CD4-positive, alpha-beta T cell treated with Interleukin-10 for 1 hour (primary cell): ENCODE data around the gene FGF22.
A peak's percentile ranks its signal among the peaks of the same experiment; 100 is the strongest.
"Not testable (repeated sequence)": the region's sequence is repeated elsewhere in the genome, so short reads cannot be mapped to it uniquely, and the experiment has no call there.

ENCODE experiments used
- DNase-seq: peaks from one replicate; pipeline ENCODE4 v3.0.0-alpha.2; 2020

FGF22 gene

DNA sequence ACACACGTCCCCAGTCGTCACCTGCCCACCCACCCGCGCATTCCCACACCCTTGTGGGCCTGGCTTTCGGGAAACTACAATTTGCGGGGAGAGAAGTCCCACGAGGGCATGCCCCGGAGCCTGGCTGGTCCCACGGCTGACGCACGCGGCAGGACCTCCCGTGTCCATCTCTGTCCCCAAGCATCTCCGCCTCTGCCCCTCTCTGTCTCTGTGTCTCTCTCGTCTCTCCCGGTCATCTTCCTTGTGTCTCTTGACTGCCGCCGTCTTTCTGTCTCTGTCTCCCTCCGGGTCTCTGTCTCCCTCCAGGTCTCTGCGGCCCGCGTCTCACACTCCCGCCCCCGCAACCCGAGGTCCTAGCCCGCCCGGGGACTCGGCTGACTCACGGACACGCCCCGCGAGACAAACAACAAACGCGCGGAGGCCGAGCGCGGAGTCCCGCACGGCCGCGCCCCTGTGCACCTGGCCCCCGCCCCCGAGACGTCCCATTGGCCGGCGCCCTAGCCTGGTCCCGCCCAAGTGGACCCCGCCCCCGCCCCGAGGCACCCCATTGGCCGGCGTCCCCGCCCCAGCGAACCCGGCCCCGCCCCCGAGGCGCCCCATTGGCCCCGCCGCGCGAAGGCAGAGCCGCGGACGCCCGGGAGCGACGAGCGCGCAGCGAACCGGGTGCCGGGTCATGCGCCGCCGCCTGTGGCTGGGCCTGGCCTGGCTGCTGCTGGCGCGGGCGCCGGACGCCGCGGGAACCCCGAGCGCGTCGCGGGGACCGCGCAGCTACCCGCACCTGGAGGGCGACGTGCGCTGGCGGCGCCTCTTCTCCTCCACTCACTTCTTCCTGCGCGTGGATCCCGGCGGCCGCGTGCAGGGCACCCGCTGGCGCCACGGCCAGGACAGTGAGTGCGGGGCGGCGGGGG, at the start of gene FGF22:
Gene FGF22 (plus strand): TSS at position 627 of the 908 bp plus-strand sequence. CDS start 47 bp downstream, at position 674.
- DNase-seq, result peak; percentile 96

DNA sequence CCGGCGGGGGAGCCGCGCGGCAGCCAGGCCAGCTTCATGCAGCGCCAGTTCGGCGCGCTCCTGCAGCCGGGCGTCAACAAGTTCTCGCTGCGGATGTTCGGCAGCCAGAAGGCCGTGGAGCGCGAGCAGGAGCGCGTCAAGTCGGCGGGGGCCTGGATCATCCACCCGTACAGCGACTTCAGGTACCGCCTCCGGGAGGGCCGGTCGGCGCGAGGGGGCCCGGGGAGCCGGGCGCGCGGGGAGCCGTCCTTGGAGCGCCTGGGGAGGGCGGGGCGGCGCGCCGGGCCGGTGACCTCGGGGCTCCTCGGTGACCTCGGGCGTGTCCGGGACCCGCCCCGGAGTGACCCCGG, 49.3 kb upstream of the FGF22 start:
- peak; percentile 37 for DNase-seq

DNA sequence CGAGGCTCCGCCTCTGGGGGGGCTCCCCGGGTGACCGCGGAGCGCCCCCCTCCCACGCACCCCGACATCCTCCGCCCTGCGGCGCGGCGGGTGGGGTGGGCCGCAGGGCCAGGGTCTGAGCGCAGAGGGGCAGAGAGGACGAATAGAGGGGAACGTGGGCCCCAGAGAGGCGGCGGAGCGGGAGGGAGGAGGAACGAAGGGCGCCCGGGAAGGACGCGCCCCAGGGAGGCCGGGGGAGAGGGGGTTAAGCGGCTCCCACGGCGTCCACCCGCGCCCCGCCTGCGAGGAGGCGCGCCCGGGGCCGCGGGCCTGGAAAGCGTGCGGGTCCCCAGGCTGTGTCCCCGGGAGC, 49.0 kb upstream of the FGF22 start:
- no peak for DNase-seq

DNA sequence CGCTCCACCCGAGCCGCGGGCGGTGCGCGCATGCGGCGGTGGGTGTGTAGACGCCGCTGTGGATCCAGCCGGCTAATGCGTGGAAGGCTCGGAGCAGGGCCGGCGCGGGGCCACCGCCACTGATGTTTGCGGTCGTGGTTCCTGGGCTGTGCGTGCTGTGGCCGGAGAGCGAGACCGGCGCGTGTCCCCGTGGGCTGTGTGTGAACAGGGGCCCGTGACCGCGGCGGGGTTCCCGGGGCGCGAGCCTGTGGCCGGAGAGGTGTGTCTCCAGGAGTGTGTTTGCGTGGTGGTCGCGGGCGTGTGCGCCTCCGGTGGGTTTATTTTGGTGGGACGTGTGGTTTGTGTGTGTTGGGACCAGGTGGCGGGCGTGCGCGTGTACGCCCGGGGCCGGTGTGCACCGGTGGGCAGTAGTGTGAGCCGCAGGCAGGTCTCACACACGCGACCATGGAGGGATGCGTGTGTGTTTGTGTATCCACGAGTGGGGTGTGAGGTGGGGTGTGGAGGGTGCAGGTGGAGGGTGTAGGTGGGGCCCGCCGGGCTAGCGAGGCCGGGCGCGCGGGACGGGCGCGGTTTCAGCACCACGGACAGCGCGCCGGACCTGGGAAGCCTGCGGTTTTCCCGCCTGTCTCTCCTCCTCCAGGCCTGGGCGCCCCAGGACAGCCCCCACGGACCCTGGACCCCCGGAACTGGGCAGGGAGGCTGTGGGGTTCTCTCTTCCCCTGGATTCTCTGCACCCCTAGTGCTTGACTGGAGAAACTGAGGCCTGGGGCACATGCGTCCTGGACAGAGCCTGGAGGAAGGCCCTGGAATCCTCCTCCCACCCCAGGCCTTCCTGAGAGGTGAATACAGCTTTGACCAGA, 48.4 kb upstream of the FGF22 start:
- DNase-seq, result no peak

DNA sequence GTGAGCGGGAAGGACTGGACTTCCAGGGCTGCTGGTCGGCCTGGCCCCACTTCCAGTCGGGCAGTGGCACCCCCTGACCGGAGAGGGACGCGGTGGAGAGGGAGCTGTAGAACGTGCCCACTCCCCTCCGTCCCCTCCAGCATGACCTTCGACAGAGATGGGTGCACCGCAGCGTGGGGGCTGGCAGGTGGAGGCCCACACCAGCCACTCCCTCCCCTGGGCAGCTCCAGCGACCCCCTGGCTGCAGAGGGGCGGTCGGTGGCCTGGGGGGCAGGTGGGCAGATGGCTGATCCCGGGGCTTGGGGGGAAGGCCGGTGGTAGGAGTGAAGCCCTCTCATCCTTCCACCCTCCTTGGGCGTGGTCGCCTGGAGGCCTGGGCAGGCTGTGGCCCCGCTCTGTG, 47.6 kb upstream of the FGF22 start:
- DNase-seq, result no peak

DNA sequence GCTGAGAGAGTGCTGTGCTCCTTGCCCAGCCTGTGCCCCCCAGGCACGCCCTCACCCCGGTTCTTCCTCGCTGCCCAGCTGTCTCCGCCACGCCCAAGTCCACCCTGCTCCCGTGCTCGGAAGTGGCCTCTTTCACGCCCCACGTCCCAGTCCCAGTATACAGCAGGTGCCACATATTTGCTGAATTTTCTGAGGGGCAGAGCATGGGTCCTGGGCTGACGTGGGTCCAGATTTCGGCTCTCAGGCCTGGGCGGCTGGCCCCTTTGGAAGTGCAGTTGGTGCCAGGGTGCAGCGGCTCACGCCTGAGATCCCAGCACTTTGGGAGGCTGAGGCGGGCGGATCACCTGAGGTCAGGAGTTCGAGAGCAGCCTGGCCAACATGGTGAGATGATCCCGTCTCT, 46.6 kb upstream of the FGF22 start:
- no peak for DNase-seq

DNA sequence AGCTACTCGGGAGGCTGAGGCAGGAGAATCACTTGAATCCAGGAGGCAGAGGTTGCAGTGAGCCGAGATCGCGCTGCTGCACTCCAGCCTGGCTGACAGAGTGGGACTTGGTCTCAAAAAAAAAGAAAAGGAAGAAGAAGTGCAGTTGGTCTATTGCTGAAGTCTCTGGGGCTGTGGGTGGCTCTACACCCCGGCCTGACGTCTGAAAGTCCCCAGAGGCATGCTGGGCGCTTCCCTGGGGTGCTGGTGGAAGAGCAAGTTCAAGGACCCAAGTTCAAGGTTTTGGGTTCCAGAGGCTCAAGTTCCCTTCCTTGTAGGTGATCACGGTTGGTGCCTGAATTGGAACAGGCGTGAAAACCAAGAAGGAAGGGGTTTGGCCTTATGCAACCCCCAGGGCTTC, 46.2 kb upstream of the FGF22 start:
- DNase-seq, result no peak

DNA sequence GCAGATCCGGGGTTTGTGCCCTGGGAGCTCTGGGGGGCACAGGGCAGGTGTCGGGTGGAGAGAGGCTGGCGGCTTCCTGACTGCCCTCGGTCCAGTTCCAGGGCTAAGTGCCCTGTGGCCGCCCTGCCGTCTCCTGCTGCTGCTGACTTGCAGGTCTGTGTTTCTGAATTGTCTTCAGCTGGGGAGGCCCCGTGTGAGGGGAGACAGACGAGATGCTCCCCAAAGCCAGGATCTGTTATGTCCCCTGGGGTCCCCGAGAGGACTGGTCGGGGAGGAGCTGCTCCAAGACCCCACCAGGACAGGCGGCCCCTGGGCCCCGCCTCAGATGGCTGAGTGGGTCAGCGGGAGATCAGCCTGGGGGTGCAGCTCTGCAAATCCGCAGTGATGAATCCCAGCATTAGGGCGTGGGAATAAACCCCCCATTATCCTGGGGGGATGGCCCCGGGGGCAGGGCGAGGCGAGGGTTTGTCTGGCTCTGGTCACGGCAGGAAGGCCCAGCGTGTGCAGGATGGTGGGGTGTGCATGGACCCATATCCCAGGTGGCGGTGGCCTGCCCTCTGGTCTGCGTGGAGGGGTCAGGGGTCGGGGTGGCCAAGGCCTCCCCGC, 45.3 kb upstream of the FGF22 start:
- DNase-seq, result no peak

DNA sequence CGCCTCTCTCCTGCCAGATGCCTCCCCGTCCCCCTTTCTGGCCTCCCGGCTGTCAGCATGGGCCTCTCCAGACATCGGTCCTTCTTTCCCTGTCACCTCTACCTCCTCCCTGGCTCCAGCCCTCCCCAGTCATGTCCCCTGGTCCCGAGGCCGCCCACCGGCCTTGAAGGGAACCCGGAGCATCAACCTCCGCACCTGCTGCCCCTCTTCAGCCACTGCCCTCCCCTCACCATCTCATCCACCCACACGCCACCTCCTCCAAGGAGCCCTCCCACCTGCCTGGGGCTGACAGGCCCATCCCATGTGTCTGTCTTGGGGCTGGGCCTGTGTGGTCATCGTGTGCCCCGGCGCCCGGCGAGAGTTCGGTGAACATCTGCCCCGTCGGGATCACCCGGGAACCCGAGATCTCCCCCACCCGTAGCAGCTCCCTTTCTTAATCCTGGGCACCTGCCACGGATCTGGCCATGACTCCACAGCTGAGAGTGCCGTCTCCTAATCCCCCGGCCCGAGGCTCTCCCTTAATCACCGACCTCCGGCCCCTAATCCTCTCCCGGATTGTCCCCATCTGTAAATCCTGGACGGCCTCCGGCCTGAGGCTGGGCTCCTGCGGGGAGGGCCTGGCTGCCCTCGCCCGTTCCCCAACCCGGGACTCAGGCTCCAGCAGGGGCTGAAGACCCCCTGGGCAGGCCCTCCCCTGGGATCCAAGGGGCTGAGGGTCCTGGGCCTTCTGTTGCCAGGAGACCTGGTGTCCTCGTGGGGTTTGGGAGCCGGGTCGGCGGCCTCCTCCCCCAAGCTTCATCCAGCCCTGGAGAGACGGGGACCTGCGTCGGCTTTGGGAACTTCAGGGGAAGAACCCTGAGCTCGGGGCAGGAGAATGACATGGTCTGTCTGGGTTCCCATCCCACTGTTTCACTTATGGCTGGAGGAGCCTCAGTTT, 44.1 kb upstream of the FGF22 start:
- DNase-seq, result no peak

DNA sequence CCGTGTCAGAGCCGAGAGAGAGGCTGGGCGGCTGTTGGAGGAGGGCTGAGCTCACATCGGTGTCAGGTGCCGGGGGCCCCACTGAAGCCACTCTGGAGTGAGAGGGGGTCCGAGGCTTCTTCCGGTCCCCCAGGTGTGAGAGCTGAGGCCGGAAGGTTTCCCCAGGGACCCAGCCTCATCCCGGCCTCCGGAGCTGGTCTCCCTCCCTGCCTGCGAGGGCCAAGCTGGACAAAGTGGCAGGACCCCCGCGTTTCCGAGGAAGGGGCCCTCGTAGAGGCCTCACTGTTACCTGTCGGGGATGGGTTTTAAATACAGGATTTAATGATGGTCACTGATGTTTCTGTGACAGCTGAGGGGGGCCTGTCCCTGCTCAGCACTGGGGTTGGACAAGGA, 43.4 kb upstream of the FGF22 start:
- DNase-seq, result no peak

DNA sequence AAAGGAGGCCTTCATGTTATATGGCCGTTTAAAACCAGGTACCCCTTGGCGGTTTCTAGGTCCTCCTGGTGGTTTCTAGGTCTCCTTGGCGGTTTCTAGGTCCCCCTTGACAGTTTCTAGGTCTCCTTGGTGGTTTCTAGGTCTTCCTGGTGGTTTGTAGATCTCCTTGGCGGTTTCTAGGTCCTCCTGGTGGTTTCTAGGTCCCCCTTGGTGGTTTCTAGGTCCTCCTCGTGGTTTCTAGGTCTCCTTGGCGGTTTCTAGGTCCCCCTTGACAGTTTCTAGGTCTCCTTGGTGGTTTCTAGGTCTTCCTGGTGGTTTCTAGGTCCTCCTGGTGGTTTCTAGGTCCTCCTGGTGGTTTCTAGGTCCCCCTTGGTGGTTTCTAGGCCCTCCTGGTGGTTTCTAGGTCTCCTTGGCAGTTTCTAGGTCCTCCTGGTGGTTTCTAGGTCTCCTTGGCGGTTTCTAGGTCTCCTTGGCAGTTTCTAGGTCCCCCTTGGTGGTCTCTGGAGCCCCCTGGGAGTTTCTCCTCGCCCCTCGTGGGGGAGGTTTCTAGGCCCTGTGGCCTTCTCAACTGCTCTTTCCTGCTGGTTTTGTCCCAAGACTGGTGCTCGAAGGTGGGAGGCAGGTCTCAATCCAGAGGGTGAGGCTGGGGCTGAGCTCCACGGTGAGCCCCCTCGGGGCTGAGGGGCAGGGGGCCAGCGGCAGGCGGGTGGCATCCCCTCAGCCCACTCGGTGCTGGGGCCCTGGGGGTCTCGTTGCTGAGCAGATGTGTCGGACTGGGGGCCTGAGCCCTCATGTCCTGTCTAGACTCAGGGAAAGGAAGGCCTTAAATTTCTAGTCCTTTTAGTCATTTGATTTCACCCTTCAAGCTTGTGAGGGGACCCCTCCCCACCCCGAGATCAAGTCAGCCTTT, 42.0 kb upstream of the FGF22 start:
- no peak for DNase-seq

DNA sequence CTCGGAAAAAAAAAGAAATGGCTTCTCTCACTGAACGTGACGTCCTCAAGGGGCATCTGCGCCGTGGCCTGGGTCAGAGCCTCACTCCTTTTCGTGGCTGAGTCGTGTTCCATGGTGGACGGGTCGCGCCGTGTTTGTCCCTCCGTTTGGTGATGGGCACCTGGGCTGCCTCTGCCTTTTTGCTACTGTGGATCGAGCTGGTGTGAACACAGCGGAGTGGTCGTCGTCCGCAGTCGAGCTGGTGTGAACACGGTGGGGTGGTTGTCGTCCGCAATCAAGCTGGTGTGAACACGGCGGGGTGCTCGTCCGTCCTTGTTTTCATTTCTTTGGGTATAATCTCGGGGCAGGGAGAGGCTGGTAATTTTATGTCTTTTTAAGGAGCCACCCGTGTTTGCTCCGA, 38.4 kb upstream of the FGF22 start:
- no peak for DNase-seq

DNA sequence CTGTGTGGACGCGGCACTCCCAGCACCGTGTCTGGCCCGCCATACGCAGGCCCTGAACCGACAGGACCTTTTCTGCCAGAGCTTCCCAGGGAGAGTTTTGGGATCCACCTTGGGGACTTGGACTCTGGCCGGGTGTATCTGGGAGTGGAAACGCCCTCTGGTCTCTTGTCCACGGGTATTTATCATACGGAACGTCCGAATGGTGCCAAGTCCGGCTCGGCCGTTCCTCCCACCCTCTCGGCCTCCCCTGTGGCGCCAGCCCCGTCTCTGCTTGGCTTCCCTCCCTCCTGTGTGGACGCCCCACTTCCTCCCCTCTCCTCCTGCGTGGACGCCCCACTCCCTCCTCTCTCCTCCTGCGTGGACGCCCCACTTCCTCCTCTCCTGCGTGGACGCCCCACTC, 37.9 kb upstream of the FGF22 start:
- no peak for DNase-seq

DNA sequence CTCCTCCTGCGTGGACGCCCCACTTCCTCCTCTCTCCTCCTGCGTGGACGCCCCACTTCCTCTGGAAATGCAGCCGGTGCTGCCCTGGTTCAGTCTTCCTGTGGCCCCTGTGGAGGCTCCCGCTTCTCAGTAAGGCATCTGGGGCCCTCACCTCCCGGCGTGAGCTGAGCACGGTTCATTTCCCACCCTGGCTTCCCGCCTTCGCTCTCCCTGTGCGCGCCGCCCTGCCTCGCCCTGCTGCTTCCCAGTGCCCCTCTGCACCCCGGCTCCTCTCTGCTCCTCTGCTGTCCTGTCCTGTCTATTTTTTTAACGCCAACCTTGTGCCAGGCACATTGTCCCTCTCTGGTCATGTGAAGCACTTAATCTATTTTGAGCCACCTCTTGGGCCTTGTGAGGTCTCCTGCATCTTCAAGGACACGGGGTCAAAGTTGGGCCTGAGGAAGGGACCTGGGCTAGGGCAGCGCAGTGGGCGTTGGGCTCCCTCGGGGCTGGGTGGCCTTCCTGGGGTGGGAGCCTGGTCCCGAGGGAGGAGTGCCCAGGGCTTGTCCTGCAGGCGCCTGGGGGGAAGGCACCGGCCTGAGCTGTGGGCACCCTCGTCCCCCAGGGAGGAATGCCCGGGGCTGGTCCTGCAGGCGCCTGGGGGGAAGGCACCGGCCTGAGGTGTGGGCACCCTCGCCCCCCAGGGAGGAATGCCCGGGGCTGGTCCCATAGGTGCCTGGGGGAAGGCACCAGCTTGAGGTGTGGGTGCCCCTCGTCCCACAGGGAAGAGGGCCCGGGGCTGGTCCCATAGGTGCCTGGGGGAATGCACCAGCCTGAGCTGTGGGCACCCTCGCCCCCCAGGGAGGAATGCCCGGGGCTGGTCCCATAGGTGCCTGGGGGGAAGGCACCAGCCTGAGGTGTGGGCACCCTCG, 37.0 kb upstream of the FGF22 start:
- no peak for DNase-seq

DNA sequence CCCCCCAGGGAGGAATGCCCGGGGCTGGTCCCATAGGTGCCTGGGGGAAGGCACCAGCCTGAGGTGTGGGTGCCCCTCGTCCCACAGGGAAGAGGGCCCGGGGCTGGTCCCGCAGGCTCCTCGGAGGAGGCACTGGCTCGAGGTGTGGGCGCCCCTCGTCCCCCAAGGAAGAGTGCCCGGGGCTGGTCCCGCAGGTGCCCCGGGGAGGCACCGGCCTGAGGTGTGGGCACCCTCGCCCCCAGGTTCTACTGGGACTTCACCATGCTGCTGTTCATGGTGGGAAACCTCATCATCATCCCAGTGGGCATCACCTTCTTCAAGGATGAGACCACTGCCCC, 36.4 kb upstream of the FGF22 start:
- DNase-seq, result not testable (repeated sequence)

DNA sequence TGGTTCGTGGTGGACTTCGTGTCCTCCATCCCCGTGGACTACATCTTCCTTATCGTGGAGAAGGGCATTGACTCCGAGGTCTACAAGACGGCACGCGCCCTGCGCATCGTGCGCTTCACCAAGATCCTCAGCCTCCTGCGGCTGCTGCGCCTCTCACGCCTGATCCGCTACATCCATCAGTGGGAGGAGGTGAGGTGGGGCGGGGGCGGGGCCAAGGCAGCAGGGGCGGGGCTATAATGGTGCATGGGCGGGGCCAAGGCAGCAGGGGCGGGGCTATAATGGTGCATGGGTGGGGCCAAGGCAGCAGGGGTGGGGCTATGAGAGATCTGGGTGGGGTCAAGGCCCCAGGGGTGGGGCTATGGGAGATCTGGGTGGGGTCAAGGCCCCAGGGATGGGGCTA, 35.9 kb upstream of the FGF22 start:
- not testable (repeated sequence) for DNase-seq

DNA sequence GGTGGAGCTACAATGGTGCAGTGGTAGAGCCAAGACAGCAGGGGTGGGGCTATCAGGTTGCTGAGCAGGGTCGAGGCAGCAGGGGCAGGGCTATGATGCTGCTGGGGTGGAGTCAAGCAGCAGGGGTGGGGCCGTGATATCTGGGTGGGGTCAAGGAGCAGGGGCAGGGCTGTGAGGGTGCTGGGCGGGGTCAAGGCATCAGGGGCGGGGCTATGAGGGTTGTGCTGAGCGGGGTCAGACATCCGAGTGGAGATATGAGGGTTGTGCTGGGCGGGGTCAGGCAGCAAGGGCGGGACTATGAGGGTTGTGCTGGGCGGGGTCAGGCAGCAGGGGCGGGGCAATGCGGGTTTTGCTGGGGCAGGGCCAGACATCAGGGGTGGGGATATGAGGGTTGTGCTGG, 35.3 kb upstream of the FGF22 start:
- DNase-seq, result peak; percentile 40

DNA sequence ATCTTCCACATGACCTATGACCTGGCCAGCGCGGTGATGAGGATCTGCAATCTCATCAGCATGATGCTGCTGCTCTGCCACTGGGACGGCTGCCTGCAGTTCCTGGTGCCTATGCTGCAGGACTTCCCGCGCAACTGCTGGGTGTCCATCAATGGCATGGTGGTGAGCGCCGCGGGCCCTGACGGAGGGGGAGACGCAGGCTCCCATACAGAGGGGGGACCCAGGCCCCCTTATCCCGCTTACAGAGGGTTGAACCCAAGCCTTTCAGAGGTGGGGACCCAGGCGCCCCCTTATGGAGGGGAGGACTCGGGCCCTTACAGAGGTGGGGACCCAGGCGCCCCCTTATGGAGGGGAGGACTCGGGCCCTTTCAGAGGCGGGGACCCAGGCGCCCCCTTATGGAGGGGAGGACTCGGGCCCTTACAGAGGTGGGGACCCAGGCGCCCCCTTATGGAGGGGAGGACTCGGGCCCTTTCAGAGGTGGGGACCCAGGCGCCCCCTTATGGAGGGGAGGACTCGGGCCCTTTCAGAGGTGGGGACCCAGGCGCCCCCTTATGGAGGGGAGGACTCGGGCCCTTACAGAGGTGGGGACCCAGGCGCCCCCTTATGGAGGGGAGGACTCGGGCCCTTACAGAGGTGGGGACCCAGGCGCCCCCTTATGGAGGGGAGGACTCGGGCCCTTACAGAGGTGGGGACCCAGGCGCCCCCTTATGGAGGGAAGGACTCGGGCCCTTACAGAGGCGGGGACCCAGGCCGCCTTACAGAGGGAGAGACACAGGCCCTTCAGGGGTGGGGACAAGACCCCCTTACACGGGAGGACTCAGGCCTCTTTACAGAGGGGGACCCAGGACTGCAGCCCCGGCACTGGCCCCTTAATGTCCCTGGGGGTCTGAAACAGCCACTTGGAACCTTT, 34.4 kb upstream of the FGF22 start:
- peak; percentile 21 for DNase-seq
